Calu3 (cell line): ENCODE data around the gene TRIM44. TPM values are rescaled to one million over a fixed set of nuclear protein-coding genes. Genes with fewer than 3 reads are reported as not detected.

Experiments
- BruUV-seq: library from RNA; stranded (reverse); fragments of 400-500 nt; replicated peaks from 2 replicates; lab custom pipeline; 2021; lab: Mats Ljungman, UMichigan
- CTCF ChIA-PET: fragments of 300-600 bp; sonication (Branson Sonifier 250); formaldehyde crosslinking; loops from one replicate; lab custom pipeline; 2022; ENCODE audit warnings: antibody characterized with exemption; lab: Charles Lee
- DNase-seq: peaks from one replicate; pipeline ENCODE4 v3.0.0; 2022
- H3K27ac Mint-ChIP-seq: one replicate; pipeline ENCODE4 v1.8.0; 2022; ENCODE audit warnings: mixed read lengths; ENCODE audit not compliant: unreplicated experiment
- H3K27me3 Mint-ChIP-seq: one replicate; pipeline ENCODE4 v1.8.0; 2022; ENCODE audit warnings: mixed read lengths; ENCODE audit not compliant: unreplicated experiment
- H3K36me3 Mint-ChIP-seq: one replicate; pipeline ENCODE4 v1.8.0; 2022; ENCODE audit warnings: mild to moderate bottlenecking, moderate library complexity, mixed read lengths; ENCODE audit not compliant: insufficient read depth, unreplicated experiment
- H3K4me1 Mint-ChIP-seq: one replicate; pipeline ENCODE4 v1.8.0; 2022; ENCODE audit warnings: mild to moderate bottlenecking, low read depth, mixed read lengths; ENCODE audit not compliant: unreplicated experiment
- H3K4me3 Mint-ChIP-seq: one replicate; pipeline ENCODE4 v1.8.0; 2022; ENCODE audit warnings: mild to moderate bottlenecking, low read depth, moderate library complexity, mixed read lengths; ENCODE audit not compliant: unreplicated experiment
- H3K9me3 Mint-ChIP-seq: one replicate; pipeline ENCODE4 v1.8.0; 2022; ENCODE audit warnings: low read depth, mixed read lengths; ENCODE audit not compliant: unreplicated experiment
- intact Hi-C: fragments of 100-400 bp; cut with micrococcal nuclease; formaldehyde crosslinking; loops from one replicate; pipeline ENCODE4 v1.10.0; 2022; ENCODE audit not compliant: unreplicated experiment
- total RNA-seq: library from RNA; stranded (reverse); gene quantifications from 2 replicates; pipeline ENCODE4 v1.2.3, GENCODE V29; 2022
- TF ChIP-seq, protein P1 (sequence below): fragments of 200-600 bp; IDR thresholded peaks from one replicate; pipeline ENCODE4 v1.8.0; 2022; ENCODE audit warnings: antibody characterized with exemption; ENCODE audit not compliant: unreplicated experiment

The TRIM44 gene
- total RNA-seq, 1 experiment from 2014 or later = 71.3 TPM

DNA sequence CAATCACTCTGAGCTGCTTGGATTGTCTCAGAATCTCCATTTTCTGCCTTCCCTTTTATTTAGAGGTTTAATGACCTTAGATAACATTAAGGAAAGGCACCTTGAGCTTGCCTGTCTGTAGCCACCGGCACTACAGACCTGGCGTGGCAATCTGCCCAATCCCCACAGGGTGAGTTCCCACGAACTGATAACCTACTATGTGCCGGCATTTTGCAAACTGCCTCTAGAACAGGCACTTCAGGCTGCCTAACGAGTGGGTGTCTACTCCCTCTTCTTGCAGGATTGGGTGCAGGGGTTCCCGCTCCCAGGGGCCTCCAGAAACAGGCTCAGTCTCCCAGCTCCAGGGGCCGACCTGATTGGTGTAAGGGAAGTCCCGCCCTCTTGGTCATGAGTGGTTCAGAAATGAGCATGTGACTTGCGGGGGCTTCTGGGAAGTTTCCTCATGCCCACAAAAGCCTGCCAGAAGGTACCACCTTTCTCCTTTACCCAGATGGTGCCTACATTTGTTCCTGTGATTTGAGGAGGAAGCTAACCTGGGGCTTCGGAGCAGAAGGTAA, 161.2 kb downstream of the TRIM44 start:
- peaks cover 11% of the 10 kb centered on the region for H3K36me3 Mint-ChIP-seq
- CTCF ChIA-PET = interaction anchor here (1.2 kb wide), 1 partner anchor 113 kb away, joined by 3 read pairs; no protein-coding TSS in a partner anchor

DNA sequence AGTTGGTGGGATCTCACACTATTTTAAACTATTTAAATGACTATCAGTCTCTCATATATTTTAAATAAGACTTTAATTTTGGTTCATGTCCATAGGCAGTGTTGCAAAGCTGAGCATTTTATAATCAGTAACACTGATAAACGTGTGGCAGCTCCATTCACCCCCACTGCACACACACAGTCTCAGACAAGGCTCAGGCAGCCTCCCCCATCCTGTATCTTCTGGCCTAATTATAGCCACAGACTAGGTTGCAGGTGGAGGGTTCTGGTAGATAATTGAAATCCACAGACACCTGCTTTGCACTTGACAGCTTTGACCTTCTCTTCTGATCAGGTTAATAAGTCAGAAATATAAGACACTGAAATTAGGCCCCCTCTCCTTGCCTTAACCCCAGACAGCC, 162.8 kb downstream of the TRIM44 start:
- H3K27ac Mint-ChIP-seq = no peak overlapping the region
- BruUV-seq = no TSS peak
- peaks cover 2% of the 10 kb centered on the region for H3K27me3 Mint-ChIP-seq
- TF ChIP-seq, protein P1, sequence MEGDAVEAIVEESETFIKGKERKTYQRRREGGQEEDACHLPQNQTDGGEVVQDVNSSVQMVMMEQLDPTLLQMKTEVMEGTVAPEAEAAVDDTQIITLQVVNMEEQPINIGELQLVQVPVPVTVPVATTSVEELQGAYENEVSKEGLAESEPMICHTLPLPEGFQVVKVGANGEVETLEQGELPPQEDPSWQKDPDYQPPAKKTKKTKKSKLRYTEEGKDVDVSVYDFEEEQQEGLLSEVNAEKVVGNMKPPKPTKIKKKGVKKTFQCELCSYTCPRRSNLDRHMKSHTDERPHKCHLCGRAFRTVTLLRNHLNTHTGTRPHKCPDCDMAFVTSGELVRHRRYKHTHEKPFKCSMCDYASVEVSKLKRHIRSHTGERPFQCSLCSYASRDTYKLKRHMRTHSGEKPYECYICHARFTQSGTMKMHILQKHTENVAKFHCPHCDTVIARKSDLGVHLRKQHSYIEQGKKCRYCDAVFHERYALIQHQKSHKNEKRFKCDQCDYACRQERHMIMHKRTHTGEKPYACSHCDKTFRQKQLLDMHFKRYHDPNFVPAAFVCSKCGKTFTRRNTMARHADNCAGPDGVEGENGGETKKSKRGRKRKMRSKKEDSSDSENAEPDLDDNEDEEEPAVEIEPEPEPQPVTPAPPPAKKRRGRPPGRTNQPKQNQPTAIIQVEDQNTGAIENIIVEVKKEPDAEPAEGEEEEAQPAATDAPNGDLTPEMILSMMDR = no peak
- DNase-seq = no peak
- H3K9me3 Mint-ChIP-seq = no peaks in the 10 kb centered on the region
- CTCF ChIA-PET = no interaction called here
- intact Hi-C loops = loop anchor here (10.0 kb wide), 2 partner anchors 119 to 649 kb away; partner anchors contain the start of gene LDLRAD3
- peaks cover 14% of the 10 kb centered on the region for H3K4me1 Mint-ChIP-seq
- no peak overlapping the region for H3K4me3 Mint-ChIP-seq
- peaks cover 11% of the 10 kb centered on the region for H3K36me3 Mint-ChIP-seq

More for the DNA sequence above, 161.2 kb downstream of the TRIM44 start:
- DNase-seq = no peak
- Mint-ChIP-seq H3K27ac (no peak overlapping the region), H3K4me1 (peaks cover 14% of the 10 kb centered on the region), H3K27me3 (no peaks in the 10 kb centered on the region), H3K4me3 (no peak overlapping the region), H3K9me3 (no peaks in the 10 kb centered on the region)
- TF ChIP-seq, protein P1 = no peak
- no TSS peak for BruUV-seq
- intact Hi-C loops = loop anchor here (2.0 to 10.0 kb wide), 5 partner anchors 121 to 651 kb away; partner anchors contain the start of gene LDLRAD3

DNA sequence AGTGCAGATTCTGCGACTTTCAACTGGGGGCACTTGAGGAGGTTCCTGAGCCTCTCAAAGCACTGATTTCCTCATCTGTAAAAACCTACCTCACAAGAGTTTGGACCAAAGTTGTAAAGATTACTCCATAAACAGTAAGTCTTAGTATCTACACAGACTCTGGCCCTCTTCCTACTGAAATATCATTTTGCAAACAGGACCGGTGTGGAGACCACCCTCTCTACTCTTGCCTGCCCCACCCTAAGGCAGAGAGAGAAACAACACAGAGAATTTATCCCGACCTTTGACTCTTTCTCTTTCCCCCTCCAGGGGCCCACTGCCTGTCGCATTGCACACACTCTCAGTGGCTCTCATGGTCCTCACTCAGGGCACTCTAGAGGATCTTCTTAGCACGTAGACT, 163.4 kb downstream of the TRIM44 start:
- no peak for DNase-seq
- CTCF ChIA-PET = no interaction called here
- TF ChIP-seq, protein P1 = no peak
- no peak overlapping the region for H3K27ac Mint-ChIP-seq
- peaks cover 11% of the 10 kb centered on the region for H3K36me3 Mint-ChIP-seq
- peaks cover 8% of the 10 kb centered on the region for H3K27me3 Mint-ChIP-seq
- peaks cover 14% of the 10 kb centered on the region for H3K4me1 Mint-ChIP-seq
- no TSS peak for BruUV-seq
- H3K4me3 Mint-ChIP-seq = no peak overlapping the region
- intact Hi-C loops = loop anchor here (10.0 kb wide), 2 partner anchors 119 to 649 kb away; partner anchors contain the start of gene LDLRAD3
- H3K9me3 Mint-ChIP-seq = no peaks in the 10 kb centered on the region

DNA sequence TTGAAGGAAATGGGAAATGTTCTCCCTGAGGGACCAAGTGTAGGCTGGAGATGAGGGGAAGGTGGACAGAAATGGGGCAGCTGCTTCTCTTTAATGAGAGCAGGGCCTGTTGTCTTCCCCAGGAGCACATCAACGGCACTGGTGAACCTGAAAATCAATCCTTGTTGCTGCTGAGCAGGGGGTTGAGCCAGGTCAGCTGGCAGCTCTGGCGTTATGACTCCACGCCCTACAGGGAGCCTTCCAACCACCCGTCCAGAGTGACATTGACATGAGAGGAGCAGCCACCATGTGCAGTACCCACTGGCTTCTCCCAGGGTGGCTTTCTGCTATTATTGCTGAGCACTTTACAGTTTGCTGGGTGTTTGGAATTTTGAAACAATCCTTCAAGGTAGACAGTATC, 164.4 kb downstream of the TRIM44 start:
- peaks cover 13% of the 10 kb centered on the region for H3K4me1 Mint-ChIP-seq
- H3K27me3 Mint-ChIP-seq = peaks cover 8% of the 10 kb centered on the region
- no peak for DNase-seq
- TF ChIP-seq, protein P1 = no peak
- H3K4me3 Mint-ChIP-seq = no peak overlapping the region
- H3K36me3 Mint-ChIP-seq = peaks cover 4% of the 10 kb centered on the region
- intact Hi-C loops = loop anchor here (10.0 kb wide), 2 partner anchors 118 to 648 kb away; partner anchors contain the start of gene LDLRAD3
- no peaks in the 10 kb centered on the region for H3K9me3 Mint-ChIP-seq
- CTCF ChIA-PET = interaction anchor here (0.6 kb wide), 1 partner anchor 47 kb away, joined by 3 read pairs; no protein-coding TSS in a partner anchor
- H3K27ac Mint-ChIP-seq = no peak overlapping the region
- BruUV-seq = no TSS peak
